HG02885 (cell line): ENCODE measurements around the gene VPREB1.
"Not testable (repeated sequence)": the region's sequence is repeated elsewhere in the genome, so short reads cannot be mapped to it uniquely, and the experiment has no call there.

Experiments used
- ATAC-seq: cut with Tn5 transposase; IDR thresholded peaks from one replicate; pipeline ENCODE4 v1.9.1; 2021; ENCODE audit warnings: mild to moderate bottlenecking; ENCODE audit not compliant: unreplicated experiment, poor library complexity

The VPREB1 gene

DNA sequence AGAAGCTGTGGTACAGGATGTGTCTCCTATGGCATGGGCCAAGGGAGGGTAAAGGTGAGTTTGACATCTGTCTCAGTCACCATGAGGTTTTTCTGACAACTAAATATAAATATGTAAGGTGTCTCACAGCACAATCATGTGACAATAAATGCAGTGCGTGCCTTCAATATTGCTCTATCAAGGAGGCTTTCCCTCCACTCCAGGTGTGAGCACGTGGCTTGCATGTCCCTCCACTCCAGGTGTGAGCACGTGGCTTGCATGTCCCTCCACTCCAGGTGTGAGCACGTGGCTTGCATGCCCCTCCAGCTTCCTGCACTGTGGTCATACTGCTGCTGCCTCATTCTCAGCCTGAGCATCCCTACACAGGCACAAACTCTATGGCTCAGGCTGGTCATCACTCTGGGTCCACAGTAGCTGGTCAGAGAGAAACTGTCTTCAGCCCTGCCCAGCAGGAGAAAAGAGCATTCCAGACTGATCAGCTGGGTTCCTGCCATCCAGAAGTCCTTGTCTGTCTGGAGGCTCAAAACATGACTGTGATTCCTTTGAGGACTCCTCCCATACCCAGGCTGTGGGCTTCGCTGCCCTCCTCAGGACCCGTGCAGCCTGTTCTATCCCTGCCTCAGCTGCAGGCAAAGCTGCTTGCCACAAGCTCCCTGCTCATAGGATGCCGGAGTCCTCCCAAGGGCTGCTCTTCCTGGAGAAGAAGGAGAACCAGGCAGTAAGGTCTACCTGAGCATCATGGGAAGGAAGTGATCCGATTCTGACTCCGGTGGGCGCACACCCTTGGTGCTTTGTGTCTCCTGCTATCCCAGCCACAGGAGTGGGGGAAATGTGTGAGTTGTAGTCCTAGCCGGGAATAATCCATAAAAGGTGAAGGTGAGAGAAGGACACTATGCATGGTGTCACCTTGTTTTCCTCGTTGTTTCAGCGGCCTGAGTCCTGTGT, 33.4 kb upstream of the VPREB1 start:
- ATAC-seq = no peak

GRCh38 chr22:22213231-22213630, 31.4 kb upstream of the VPREB1 start:
- ATAC-seq = no peak

DNA sequence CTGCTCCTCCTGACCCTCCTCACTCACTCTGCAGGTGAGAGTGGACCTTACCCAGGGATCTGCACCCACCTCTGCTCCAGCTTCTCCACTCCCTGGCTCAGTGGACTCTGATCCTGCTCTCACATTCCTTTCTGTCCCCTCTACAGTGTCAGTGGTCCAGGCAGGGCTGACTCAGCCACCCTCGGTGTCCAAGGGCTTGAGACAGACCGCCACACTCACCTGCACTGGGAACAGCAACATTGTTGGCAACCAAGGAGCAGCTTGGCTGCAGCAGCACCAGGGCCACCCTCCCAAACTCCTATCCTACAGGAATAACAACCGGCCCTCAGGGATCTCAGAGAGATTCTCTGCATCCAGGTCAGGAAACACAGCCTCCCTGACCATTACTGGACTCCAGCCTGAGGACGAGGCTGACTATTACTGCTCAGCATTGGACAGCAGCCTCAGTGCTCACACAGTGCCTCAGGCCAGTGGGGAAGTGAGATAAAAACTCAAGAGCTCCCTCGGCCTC, 29.7 kb upstream of the VPREB1 start:
- ATAC-seq = no peak

DNA sequence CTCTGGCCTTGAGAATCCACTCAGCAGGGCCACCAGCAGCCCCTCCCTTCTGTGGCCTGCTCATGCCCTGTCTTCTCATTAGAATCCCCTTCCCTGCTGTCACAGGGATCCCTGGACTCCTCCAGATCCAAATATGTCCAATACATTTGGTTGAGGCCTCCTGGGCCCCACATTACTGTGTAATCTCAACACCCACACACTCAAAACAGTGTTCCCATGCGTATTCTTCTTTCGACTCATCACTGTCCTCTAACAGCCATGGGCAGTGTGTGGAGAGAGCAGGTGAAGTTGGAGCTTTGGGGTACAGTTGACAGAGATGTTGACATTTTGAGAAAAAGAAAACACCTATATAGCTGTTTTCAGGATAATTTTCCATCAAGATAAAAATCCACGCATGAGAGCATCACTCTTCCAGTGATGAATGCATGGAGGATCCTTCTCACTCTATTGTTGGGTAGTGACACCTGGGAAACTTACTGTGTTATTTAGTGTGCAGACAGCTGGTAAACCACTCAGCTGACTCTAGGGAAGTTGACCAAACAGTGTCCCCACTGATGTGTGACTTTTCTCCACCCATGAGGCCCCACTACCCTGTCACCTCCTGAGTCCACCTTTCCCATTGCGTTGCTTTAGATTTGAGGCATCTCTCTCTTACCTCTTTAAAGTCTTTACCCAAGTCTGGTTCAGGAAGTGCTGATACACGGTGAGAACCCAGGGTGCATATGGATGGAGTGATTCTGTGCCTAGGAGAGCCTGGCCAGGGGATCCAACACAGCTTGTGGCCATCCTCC, 28.7 kb upstream of the VPREB1 start:
- ATAC-seq = no peak

- ATAC-seq = no peak
Measured at GRCh38 chr22:22216450-22216959, 28.1 kb upstream of the VPREB1 start.

GRCh38 chr22:22218302-22218701, 26.3 kb upstream of the VPREB1 start:
- no peak for ATAC-seq

GRCh38 chr22:22219140-22219996, 25.2 kb upstream of the VPREB1 start:
- ATAC-seq = no peak

GRCh38 chr22:22221043-22221442, 23.5 kb upstream of the VPREB1 start:
- not testable (repeated sequence) for ATAC-seq

GRCh38 chr22:22226448-22227187, 18.0 kb upstream of the VPREB1 start:
- no peak for ATAC-seq

DNA sequence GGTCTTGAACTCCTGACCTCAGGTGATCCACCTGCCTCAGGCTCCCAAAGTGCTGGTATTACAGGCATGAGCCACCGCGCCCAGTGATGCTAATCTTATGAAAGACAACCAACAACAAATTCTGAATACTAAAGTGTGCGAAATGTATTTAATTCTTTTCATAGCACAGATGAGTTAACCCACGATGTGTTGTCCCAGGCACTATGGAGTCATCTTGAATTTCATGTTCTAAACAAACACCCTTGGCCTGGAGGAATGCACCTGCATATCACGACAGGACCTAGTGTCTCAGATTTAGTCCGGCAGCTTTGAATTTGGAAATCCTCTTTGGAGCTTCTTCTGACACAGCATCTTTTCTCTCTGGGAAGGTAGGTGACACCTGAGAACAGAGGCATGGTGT, 16.2 kb upstream of the VPREB1 start:
- ATAC-seq = no peak

GRCh38 chr22:22228921-22229320, 15.7 kb upstream of the VPREB1 start:
- ATAC-seq = no peak

- no peak for ATAC-seq
Measured at GRCh38 chr22:22229683-22230420, 14.7 kb upstream of the VPREB1 start.

GRCh38 chr22:22230438-22230837, 14.1 kb upstream of the VPREB1 start:
- ATAC-seq = no peak

DNA sequence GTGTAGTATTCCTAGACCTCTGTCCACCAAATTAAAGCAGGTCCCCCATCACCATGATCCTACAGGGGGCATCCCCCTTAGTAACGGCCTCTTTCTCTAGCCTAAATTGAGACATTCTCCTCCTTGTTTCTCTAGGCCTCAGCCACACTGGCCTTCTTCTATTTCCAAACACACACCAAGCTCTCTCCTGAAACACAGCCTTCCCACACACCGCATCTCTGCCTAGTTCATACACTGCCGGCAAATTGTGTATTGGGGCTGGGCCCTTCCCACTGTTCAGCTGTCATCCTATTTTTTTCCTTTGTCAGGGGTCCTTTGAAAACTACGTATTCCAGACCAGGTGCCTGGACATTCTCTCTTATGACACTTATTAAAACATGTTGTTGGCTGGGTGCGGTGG, 11.5 kb upstream of the VPREB1 start:
- ATAC-seq = no peak

GRCh38 chr22:22235558-22235957, 9.0 kb upstream of the VPREB1 start:
- ATAC-seq = no peak

DNA sequence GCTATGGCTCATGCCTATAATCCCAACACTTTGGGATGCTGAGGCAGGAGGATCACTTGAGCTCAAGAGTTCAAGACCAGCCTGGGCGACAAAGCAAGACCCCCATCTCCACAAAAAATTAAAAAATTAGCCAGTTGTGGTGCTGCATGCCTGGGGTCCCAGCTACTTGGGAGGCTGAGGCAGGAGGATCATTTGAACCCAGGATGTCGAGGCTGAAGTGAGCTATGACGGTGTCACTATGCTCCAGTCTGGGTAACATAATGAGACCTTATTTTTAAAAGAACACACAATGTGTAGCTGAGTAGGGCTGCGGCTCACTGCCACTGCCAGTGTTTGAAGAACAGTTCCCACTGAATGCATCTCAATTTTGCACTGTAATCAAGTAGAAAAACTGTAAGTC, 7.1 kb upstream of the VPREB1 start:
- no peak for ATAC-seq

DNA sequence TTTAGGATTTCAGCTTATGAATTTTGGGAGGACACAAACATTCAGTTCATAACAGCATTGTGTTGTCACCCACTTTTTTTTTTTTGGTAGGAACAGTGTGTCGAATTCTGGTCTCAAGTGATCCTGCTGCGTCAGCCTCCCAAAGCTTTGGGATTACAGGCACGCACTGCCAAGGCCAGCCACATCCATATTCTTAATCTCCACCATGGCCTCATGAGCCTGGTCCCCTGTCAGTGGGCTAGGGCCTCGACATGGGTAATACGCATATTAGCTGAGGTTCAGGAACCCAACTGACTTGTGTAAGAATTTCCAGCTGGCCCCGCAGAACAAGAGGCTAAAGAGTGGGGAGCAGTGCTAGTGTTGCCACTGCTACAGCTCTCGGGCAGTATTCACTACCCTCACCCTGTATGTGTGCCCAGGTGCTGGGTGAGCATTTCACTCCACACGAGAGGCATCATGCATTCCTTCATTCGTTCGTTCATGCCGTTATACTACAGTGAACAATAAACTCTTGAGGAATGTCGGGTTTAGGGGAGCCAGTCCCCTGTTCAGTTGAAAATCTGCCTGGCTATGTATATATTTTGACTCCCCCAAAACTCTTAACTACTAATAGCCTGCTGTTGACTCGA, 5.2 kb upstream of the VPREB1 start:
- ATAC-seq = no peak

GRCh38 chr22:22241554-22241898, 3.1 kb upstream of the VPREB1 start:
- no peak for ATAC-seq
